Measurements from ENCODE around the gene CCL11. TPM values are rescaled to one million over a fixed set of nuclear protein-coding genes. Genes with fewer than 3 reads are reported as not detected.

The CCL11 gene
- not detected in 5 replicates for total RNA-seq (2022; extraction: Qiagen RNA extraction)

DNA sequence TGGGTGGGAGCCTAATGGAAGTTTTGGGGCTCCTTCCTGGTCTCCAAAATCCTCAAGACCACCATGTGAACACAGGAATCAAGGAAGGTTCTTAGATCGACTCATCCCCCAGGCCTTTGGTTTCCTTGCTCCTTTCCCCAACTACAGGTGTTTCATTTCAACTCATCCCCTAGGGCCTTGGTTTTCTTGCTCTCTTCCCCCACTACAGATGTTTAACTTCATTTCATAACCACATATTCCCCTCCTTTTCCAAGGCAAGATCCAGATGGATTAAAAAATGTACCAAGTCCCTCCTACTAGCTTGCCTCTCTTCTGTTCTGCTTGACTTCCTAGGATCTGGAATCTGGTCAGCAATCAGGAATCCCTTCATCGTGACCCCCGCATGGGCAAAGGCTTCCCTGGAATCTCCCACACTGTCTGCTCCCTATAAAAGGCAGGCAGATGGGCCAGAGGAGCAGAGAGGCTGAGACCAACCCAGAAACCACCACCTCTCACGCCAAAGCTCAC lies at the start of gene CCL11:
Gene CCL11, plus strand, starts transcription at position 457 of the 507 bp plus-strand sequence. CDS start 67 bp downstream, outside the sequence.

DNA sequence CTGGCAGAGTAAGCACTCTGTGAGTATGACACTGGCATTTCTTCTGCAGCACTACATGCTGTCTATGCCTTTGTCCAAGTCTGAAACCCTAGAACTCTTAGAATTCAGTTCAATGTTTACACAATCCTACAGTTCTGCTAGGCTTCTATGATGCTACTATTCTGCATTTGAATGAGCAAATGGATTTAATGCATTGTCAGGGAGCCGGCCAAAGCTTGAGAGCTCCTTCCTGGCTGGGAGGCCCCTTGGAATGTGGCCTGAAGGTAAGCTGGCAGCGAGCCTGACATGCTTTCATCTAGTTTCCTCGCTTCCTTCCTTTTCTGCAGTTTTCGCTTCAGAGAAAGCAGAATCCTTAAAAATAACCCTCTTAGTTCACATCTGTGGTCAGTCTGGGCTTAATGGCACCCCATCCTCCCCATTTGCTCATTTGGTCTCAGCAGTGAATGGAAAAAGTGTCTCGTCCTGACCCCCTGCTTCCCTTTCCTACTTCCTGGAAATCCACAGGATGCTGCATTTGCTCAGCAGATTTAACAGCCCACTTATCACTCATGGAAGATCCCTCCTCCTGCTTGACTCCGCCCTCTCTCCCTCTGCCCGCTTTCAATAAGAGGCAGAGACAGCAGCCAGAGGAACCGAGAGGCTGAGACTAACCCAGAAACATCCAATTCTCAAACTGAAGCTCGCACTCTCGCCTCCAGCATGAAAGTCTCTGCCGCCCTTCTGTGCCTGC lies 30.7 kb upstream of the CCL11 start, which contains the start of gene CCL2:
Gene CCL2, plus strand, starts transcription at position 635 of the 730 bp plus-strand sequence. Its CDS starts 65 bp downstream, at position 700.

DNA sequence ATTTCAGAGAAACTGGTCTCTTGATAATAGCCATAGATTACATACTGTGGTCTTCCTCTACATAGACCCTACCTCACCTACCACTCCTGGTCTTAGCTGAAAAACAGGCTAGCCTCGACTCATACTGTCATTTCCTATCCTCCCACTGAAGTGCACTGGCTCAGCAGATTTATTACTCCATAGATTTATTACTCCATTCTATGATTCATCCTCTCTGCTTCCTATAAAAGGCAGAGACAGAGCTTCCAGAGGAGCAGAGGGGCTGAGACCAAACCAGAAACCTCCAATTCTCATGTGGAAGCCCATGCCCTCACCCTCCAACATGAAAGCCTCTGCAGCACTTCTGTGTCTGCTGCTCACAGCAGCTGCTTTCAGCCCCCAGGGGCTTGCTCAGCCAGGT lies 15.6 kb upstream of the CCL11 start, which contains the start of gene CCL7:
Gene CCL7, plus strand, starts transcription at position 253 of the 400 bp plus-strand sequence. Its CDS starts 70 bp downstream, at position 323.

DNA sequence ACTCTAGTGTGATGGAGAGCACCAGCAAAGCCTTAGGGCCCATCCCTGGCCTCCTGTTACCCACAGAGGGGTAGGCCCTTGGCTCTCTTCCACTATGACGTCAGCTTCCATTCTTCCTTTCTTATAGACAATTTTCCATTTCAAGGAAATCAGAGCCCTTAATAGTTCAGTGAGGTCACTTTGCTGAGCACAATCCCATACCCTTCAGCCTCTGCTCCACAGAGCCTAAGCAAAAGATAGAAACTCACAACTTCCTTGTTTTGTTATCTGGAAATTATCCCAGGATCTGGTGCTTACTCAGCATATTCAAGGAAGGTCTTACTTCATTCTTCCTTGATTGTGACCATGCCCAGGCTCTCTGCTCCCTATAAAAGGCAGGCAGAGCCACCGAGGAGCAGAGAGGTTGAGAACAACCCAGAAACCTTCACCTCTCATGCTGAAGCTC lies 33.5 kb downstream of the CCL11 start, which contains the start of gene CCL8:
Gene CCL8, plus strand, starts transcription at position 397 of the 445 bp plus-strand sequence. CDS start 67 bp downstream, outside the sequence.

Other genes starting within 250 kb of the CCL11 start
- 4.9 to 10.8 TPM (median 6.1 TPM) in 5 replicates for gene CCL2, start 30.5 kb upstream of the CCL11 start, total RNA-seq (2022; extraction: Qiagen RNA extraction)
- 0.14 to 0.27 TPM (median 0.20 TPM) in 3 of 5 replicates, not detected in the others for gene CCL7, start 15.5 kb upstream of the CCL11 start, total RNA-seq (2022; extraction: Qiagen RNA extraction)
- gene CCL8, start 33.7 kb downstream of the CCL11 start, total RNA-seq (2022; extraction: Qiagen RNA extraction): not detected in 5 replicates
- gene CCL13, start 70.7 kb downstream of the CCL11 start, total RNA-seq (2022; extraction: Qiagen RNA extraction): not detected in 5 replicates
- not detected in 5 replicates for gene CCL1, start 77.5 kb downstream of the CCL11 start, total RNA-seq (2022; extraction: Qiagen RNA extraction)